ENCODE results near the gene CHN2.
A peak's percentile ranks its signal among the peaks of the same experiment; 100 is the strongest.

DNA sequence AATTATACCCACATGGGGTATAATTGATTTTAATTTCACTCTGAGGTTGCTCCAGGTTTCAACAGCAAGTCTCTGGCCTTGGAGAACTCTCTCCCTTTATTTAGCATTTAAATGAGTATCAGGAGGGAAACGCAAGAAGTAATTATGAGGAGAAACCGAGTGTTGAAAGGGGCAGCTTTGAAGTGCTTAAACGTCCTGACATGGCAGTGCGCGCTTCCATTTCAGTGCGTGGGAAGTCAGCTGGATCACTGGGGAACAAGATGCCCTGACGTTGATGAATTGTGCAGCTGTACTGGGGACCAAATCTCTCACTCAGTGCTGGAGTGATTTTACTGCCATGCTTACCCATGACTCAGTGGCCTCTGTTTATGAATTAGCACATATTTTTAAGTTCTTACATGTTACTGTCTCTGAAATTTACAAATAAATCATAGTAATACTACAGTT lies 263.0 kb downstream of the CHN2 start:
- TF ChIP-seq POLR2AphosphoS5 (IDR thresholded peaks at IDR 0.05): peak; percentile 34
- TF ChIP-seq MXI1 (conservative IDR thresholded peaks at IDR 0.05; ENCODE audit: poor library complexity, severe bottlenecking): no peak
- TF ChIP-seq, protein P1, sequence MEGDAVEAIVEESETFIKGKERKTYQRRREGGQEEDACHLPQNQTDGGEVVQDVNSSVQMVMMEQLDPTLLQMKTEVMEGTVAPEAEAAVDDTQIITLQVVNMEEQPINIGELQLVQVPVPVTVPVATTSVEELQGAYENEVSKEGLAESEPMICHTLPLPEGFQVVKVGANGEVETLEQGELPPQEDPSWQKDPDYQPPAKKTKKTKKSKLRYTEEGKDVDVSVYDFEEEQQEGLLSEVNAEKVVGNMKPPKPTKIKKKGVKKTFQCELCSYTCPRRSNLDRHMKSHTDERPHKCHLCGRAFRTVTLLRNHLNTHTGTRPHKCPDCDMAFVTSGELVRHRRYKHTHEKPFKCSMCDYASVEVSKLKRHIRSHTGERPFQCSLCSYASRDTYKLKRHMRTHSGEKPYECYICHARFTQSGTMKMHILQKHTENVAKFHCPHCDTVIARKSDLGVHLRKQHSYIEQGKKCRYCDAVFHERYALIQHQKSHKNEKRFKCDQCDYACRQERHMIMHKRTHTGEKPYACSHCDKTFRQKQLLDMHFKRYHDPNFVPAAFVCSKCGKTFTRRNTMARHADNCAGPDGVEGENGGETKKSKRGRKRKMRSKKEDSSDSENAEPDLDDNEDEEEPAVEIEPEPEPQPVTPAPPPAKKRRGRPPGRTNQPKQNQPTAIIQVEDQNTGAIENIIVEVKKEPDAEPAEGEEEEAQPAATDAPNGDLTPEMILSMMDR (IDR thresholded peaks at IDR 0.05; ENCODE audit: poor library complexity, severe bottlenecking): no peak
- TF ChIP-seq, protein P2, sequence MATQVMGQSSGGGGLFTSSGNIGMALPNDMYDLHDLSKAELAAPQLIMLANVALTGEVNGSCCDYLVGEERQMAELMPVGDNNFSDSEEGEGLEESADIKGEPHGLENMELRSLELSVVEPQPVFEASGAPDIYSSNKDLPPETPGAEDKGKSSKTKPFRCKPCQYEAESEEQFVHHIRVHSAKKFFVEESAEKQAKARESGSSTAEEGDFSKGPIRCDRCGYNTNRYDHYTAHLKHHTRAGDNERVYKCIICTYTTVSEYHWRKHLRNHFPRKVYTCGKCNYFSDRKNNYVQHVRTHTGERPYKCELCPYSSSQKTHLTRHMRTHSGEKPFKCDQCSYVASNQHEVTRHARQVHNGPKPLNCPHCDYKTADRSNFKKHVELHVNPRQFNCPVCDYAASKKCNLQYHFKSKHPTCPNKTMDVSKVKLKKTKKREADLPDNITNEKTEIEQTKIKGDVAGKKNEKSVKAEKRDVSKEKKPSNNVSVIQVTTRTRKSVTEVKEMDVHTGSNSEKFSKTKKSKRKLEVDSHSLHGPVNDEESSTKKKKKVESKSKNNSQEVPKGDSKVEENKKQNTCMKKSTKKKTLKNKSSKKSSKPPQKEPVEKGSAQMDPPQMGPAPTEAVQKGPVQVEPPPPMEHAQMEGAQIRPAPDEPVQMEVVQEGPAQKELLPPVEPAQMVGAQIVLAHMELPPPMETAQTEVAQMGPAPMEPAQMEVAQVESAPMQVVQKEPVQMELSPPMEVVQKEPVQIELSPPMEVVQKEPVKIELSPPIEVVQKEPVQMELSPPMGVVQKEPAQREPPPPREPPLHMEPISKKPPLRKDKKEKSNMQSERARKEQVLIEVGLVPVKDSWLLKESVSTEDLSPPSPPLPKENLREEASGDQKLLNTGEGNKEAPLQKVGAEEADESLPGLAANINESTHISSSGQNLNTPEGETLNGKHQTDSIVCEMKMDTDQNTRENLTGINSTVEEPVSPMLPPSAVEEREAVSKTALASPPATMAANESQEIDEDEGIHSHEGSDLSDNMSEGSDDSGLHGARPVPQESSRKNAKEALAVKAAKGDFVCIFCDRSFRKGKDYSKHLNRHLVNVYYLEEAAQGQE (IDR thresholded peaks at IDR 0.05; ENCODE audit: borderline replicate concordance): no peak
- no peak for TF ChIP-seq RAD21 (conservative IDR thresholded peaks at IDR 0.05)
- no peak for TF ChIP-seq EZH2 (IDR thresholded peaks at IDR 0.05; ENCODE audit: borderline replicate concordance, insufficient read depth, low read length, poor library complexity, severe bottlenecking)
- peak; percentile 15 for TF ChIP-seq EP300 (conservative IDR thresholded peaks at IDR 0.05; ENCODE audit: poor library complexity, severe bottlenecking)
- TF ChIP-seq TAF1 (IDR thresholded peaks at IDR 0.05; ENCODE audit: low read depth): no peak
